Peyer's patch (tissue), 4 donors: ENCODE data around the gene DDX10.

Experiments
- CTCF ChIP-seq, 6 experiments: fragments of 450-650 bp in 4 of 6; fragments of 200-600 bp in 2 of 6; sonication (generic) in 1 of 6; IDR thresholded peaks; one replicate each; pipeline ENCODE4 v1.5.1; 2017 to 2019; ENCODE audit warnings: antibody characterized with exemption in 6 of 6, mild to moderate bottlenecking in 3 of 6, moderate library complexity in 1 of 6
- POLR2A ChIP-seq, 2 donors: fragments of 450-650 bp; IDR thresholded peaks; one replicate each; pipeline ENCODE4 v1.5.1; 2017; ENCODE audit warnings: antibody characterized with exemption in 2 of 2, mild to moderate bottlenecking in 2 of 2, moderate library complexity in 2 of 2

- TF ChIP-seq CTCF (IDR thresholded peaks at IDR 0.05) (no peak), POLR2A (IDR thresholded peaks at IDR 0.05) (no peak)
Observed at GRCh38 chr11:108813086-108813485, 148.2 kb downstream of the DDX10 start.
